HepG2 (cell line): ENCODE measurements around the gene LAMTOR1. TPM values are rescaled to one million over a fixed set of nuclear protein-coding genes. Genes with fewer than 3 reads are reported as not detected.
A peak's percentile ranks its signal among the peaks of the same experiment; 100 is the strongest.

Experiments
- EED ChIP-seq: sonication (generic); formaldehyde crosslinking; IDR thresholded peaks from 2 replicates; pipeline ENCODE4 v1.5.0; 2020; ENCODE audit warnings: mild to moderate bottlenecking, missing genetic modification reagents
- HES4 ChIP-seq: sonication (generic); formaldehyde crosslinking; IDR thresholded peaks from 2 replicates; pipeline ENCODE4 v1.9.0; 2021; ENCODE audit warnings: mild to moderate bottlenecking, missing genetic modification reagents, borderline replicate concordance
- HIVEP1 ChIP-seq: sonication (generic); formaldehyde crosslinking; IDR thresholded peaks from 2 replicates; pipeline ENCODE4 v1.4.0; 2020; ENCODE audit warnings: mild to moderate bottlenecking, missing genetic modification reagents
- MAFF ChIP-seq: IDR thresholded peaks from 2 replicates; pipeline ENCODE4 v1.6.1; 2011; ENCODE audit warnings: low read depth, low read length, improper control_type of control experiment
- MYC ChIP-seq: sonication (generic); formaldehyde crosslinking; IDR thresholded peaks from 2 replicates; pipeline ENCODE4 v1.9.0; 2021; ENCODE audit warnings: missing genetic modification reagents, borderline replicate concordance
- NFRKB ChIP-seq: fragments of 450-650 bp; IDR thresholded peaks from 2 replicates; pipeline ENCODE4 v1.6.1; 2017
- RBAK ChIP-seq: sonication (generic); formaldehyde crosslinking; IDR thresholded peaks from 2 replicates; pipeline ENCODE4 v1.5.1; 2020; ENCODE audit warnings: mild to moderate bottlenecking, missing genetic modification reagents
- RBFOX2 ChIP-seq: fragments of 200-400 bp; formaldehyde crosslinking; IDR thresholded peaks from 2 replicates; pipeline ENCODE4 v1.6.1; 2017; ENCODE audit warnings: low read depth, mild to moderate bottlenecking, low read length
- SIX4 ChIP-seq: sonication (generic); formaldehyde crosslinking; IDR thresholded peaks from 2 replicates; pipeline ENCODE4 v1.4.0; 2020; ENCODE audit warnings: missing genetic modification reagents
- ZBTB3 ChIP-seq: sonication (generic); formaldehyde crosslinking; IDR thresholded peaks from 2 replicates; pipeline ENCODE4 v1.4.0; 2020; ENCODE audit warnings: low read depth, mild to moderate bottlenecking, moderate library complexity, missing genetic modification reagents, borderline replicate concordance
- ZFP90 ChIP-seq: sonication (generic); formaldehyde crosslinking; IDR thresholded peaks from 2 replicates; pipeline ENCODE4 v1.8.0; 2022; ENCODE audit warnings: missing genetic modification reagents, mild to moderate bottlenecking, inconsistent platforms, borderline replicate concordance
- ZNF205 ChIP-seq: IDR thresholded peaks from 2 replicates; pipeline ENCODE4 v1.6.1; 2018; ENCODE audit warnings: missing biosample characterization, missing genetic modification reagents
- ZNF30 ChIP-seq: sonication (generic); formaldehyde crosslinking; IDR thresholded peaks from 2 replicates; pipeline ENCODE4 v1.5.0; 2020; ENCODE audit warnings: mild to moderate bottlenecking, missing genetic modification reagents
- ZNF431 ChIP-seq: sonication (generic); formaldehyde crosslinking; IDR thresholded peaks from 2 replicates; pipeline ENCODE4 v1.9.0; 2022; ENCODE audit warnings: missing genetic modification reagents, low read depth, mild to moderate bottlenecking, borderline replicate concordance
- ZNF570 ChIP-seq: sonication (generic); formaldehyde crosslinking; IDR thresholded peaks from 2 replicates; pipeline ENCODE4 v1.4.0; 2020; ENCODE audit warnings: mild to moderate bottlenecking, missing genetic modification reagents, borderline replicate concordance
- ZZZ3 ChIP-seq: sonication (generic); formaldehyde crosslinking; IDR thresholded peaks from 2 replicates; pipeline ENCODE4 v1.4.0; 2020; ENCODE audit warnings: missing genetic modification reagents, mild to moderate bottlenecking, borderline replicate concordance
- polyA plus RNA-seq, 8 experiments: library from polyadenylated mRNA; depleted of rRNA in 3 of 8; stranded (reverse) in 7 of 8; unstranded in 1 of 8; fragments of >200 nt; fragmentation: Illumina TruSeq in 4 of 8; extraction: Trizol in 4 of 8; gene quantifications; 2 replicates each; pipeline versions ENCODE4 v1.2.1 to v1.2.3, GENCODE V29; 2011 to 2016; ENCODE audit warnings: low read depth in 4 of 8, missing spikeins in 1 of 8, mixed read lengths in 1 of 8; ENCODE audit not compliant: insufficient read depth in 1 of 8
- total RNA-seq, 5 experiments: library from RNA; depleted of rRNA; stranded (reverse); fragments of >200 nt; fragmentation: Illumina TruSeq; extraction: Trizol; gene quantifications; 2 replicates each; pipeline ENCODE4 v1.2.3, GENCODE V29; 2016; ENCODE audit warnings: low read depth in 1 of 5
- TF ChIP-seq, protein P1 (sequence below): sonication (generic); formaldehyde crosslinking; IDR thresholded peaks from 2 replicates; pipeline ENCODE4 v1.5.1; 2020; ENCODE audit warnings: missing genetic modification reagents, mild to moderate bottlenecking, borderline replicate concordance
- TF ChIP-seq, protein P2 (sequence below): sonication (generic); formaldehyde crosslinking; IDR thresholded peaks from 2 replicates; pipeline ENCODE4 v1.4.0; 2020; ENCODE audit warnings: mild to moderate bottlenecking, missing genetic modification reagents
- TF ChIP-seq, protein P3 (sequence below): sonication (generic); formaldehyde crosslinking; IDR thresholded peaks from 2 replicates; pipeline ENCODE4 v1.4.0; 2020; ENCODE audit warnings: missing genetic modification reagents, borderline replicate concordance
- TF ChIP-seq, protein P4 (sequence below): sonication (generic); formaldehyde crosslinking; conservative IDR thresholded peaks from 2 replicates; pipeline ENCODE4 v1.4.0; 2020; ENCODE audit warnings: mild to moderate bottlenecking, missing genetic modification reagents, moderate library complexity
- TF ChIP-seq, protein P5 (sequence below): IDR thresholded peaks from 2 replicates; pipeline ENCODE4 v1.6.1; 2016; ENCODE audit warnings: low read depth, control low read depth

LAMTOR1 gene
- total and polyA plus RNA-seq, 2 of the 13 experiments (the other 11 are each of a cell fraction or from before 2014, with no cell fraction given), result 60.4 to 66.0 TPM

DNA sequence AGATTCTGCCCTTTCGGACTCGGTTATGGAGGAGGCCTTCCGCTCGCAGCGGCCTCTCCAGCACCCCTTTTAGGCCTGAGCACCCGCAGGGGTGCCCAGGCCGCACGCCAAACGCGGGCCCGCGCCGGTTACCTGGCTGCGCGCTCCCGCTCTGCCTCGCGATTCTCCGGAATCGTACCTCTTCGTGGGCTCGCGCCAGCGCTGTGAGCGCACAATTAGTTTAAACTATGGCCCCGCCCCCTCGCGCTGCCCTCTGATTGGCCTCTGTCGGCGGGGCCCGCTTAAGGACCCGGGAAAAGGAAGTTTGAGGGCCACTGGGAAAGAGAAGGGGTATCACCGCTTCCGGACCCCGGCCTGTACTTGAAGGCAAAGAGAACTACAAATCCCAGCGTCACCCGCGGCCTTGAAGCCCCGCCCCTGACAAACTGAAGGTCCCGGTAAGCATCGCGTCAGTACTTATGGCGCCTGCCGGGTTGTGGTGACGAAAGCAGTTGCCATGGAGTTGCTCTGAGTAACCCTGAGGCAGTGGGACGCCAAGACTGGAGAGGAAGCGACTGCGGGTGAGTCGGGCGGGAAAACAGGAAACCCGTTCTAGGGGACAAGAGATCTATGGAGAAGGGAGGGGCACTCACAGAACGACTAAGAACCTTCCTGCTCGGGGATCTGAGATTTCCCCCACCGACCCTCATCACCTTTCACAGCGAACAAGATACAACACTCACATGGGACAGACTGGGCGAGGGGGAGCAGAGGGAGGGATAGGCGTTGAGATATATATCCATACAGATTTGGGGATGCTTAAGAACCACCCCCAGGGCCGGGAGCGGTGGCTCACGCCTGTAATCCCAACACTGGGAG is 22.5 kb downstream of the LAMTOR1 start, which contains the start of the genes LRRC51 and NUMA1 (continued):
- TF ChIP-seq ZNF30 (CRISPR knock-in tag) (no peak), ZFP90 (no peak), ZBTB3 (CRISPR knock-in tag) (no peak), ZNF205 (CRISPR knock-in tag) (no peak), HES4 (CRISPR knock-in tag) (no peak), NFRKB (no peak), ZNF431 (CRISPR knock-in tag) (no peak), HIVEP1 (CRISPR knock-in tag) (peak; percentile 48; the same call in 1 of the 2 replicates), EED (CRISPR knock-in tag) (no peak), ZZZ3 (CRISPR knock-in tag) (no peak), RBAK (CRISPR knock-in tag) (no peak), MYC (CRISPR knock-in tag) (peak; percentile 67; the same call in 1 of the 2 replicates), ZNF570 (CRISPR knock-in tag) (no peak), SIX4 (no peak), RBFOX2 (peak; percentile 85), MAFF (0 out of 2 replicates have a peak, but pooled peaks have one; percentile 0)
- TF ChIP-seq, protein P1, sequence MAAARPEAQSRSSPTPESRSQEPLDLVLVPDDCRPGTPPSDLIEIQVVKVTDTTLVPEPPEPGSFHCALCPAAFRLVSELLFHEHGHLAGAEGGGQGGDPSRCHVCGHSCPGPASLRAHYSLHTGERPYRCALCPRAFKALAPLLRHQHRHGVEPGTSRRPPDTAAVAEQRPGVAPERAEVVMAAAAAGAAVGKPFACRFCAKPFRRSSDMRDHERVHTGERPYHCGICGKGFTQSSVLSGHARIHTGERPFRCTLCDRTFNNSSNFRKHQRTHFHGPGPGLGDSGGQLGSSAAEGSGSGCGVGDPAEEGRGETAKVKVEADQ, result no peak
- TF ChIP-seq, protein P2, sequence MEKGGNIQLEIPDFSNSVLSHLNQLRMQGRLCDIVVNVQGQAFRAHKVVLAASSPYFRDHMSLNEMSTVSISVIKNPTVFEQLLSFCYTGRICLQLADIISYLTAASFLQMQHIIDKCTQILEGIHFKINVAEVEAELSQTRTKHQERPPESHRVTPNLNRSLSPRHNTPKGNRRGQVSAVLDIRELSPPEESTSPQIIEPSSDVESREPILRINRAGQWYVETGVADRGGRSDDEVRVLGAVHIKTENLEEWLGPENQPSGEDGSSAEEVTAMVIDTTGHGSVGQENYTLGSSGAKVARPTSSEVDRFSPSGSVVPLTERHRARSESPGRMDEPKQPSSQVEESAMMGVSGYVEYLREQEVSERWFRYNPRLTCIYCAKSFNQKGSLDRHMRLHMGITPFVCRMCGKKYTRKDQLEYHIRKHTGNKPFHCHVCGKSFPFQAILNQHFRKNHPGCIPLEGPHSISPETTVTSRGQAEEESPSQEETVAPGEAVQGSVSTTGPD, result no peak
- TF ChIP-seq, protein P3, sequence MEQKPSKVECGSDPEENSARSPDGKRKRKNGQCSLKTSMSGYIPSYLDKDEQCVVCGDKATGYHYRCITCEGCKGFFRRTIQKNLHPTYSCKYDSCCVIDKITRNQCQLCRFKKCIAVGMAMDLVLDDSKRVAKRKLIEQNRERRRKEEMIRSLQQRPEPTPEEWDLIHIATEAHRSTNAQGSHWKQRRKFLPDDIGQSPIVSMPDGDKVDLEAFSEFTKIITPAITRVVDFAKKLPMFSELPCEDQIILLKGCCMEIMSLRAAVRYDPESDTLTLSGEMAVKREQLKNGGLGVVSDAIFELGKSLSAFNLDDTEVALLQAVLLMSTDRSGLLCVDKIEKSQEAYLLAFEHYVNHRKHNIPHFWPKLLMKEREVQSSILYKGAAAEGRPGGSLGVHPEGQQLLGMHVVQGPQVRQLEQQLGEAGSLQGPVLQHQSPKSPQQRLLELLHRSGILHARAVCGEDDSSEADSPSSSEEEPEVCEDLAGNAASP (CRISPR knock-in tag), result peak; percentile 5; the same call in 1 of the 2 replicates
- TF ChIP-seq, protein P4, sequence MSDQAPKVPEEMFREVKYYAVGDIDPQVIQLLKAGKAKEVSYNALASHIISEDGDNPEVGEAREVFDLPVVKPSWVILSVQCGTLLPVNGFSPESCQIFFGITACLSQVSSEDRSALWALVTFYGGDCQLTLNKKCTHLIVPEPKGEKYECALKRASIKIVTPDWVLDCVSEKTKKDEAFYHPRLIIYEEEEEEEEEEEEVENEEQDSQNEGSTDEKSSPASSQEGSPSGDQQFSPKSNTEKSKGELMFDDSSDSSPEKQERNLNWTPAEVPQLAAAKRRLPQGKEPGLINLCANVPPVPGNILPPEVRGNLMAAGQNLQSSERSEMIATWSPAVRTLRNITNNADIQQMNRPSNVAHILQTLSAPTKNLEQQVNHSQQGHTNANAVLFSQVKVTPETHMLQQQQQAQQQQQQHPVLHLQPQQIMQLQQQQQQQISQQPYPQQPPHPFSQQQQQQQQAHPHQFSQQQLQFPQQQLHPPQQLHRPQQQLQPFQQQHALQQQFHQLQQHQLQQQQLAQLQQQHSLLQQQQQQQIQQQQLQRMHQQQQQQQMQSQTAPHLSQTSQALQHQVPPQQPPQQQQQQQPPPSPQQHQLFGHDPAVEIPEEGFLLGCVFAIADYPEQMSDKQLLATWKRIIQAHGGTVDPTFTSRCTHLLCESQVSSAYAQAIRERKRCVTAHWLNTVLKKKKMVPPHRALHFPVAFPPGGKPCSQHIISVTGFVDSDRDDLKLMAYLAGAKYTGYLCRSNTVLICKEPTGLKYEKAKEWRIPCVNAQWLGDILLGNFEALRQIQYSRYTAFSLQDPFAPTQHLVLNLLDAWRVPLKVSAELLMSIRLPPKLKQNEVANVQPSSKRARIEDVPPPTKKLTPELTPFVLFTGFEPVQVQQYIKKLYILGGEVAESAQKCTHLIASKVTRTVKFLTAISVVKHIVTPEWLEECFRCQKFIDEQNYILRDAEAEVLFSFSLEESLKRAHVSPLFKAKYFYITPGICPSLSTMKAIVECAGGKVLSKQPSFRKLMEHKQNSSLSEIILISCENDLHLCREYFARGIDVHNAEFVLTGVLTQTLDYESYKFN (CRISPR knock-in tag), result peak; percentile 56
- TF ChIP-seq, protein P5, sequence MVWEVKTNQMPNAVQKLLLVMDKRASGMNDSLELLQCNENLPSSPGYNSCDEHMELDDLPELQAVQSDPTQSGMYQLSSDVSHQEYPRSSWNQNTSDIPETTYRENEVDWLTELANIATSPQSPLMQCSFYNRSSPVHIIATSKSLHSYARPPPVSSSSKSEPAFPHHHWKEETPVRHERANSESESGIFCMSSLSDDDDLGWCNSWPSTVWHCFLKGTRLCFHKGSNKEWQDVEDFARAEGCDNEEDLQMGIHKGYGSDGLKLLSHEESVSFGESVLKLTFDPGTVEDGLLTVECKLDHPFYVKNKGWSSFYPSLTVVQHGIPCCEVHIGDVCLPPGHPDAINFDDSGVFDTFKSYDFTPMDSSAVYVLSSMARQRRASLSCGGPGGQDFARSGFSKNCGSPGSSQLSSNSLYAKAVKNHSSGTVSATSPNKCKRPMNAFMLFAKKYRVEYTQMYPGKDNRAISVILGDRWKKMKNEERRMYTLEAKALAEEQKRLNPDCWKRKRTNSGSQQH (CRISPR knock-in tag), result peak; percentile 70
